Activated T-cell treated with anti-CD3 and anti-CD28 coated beads, Interleukin-2, amount 50 U/mL, for 72 hours (primary cell): ENCODE results near the gene ATP1B4. TPM values are rescaled to one million over a fixed set of nuclear protein-coding genes. Genes with fewer than 3 reads are reported as not detected.
A peak's percentile ranks its signal among the peaks of the same experiment; 100 is the strongest.

Source experiments
- ATAC-seq, 2 donors: fragments of 150-1000 bp; cut with Tn5 transposase; replicated peaks in 1 of 2; 2 replicates each; pipeline ENCODE4 v1.10.0; 2021; ENCODE audit warnings: moderate library complexity in 2 of 2, mild to moderate bottlenecking in 1 of 2
- DNase-seq, 2 donors: peaks; one replicate each; pipeline ENCODE4 v3.0.0; 2021 to 2022; ENCODE audit warnings: mixed read lengths in 1 of 2
- H3K27ac Mint-ChIP-seq: one replicate; pipeline ENCODE4 v1.8.0; 2022; ENCODE audit warnings: mild to moderate bottlenecking, moderate library complexity, mixed read lengths
- H3K27me3 Mint-ChIP-seq: one replicate; pipeline ENCODE4 v1.8.0; 2022; ENCODE audit warnings: low read depth, mixed read lengths
- H3K36me3 Mint-ChIP-seq, 2 donors: one replicate each; pipeline ENCODE4 v1.8.0; 2022; ENCODE audit warnings: mixed read lengths in 2 of 2, mild to moderate bottlenecking in 1 of 2; ENCODE audit not compliant: insufficient read depth in 2 of 2
- H3K4me1 Mint-ChIP-seq: one replicate; pipeline ENCODE4 v1.8.0; 2022; ENCODE audit warnings: low read depth, mixed read lengths
- H3K4me3 Mint-ChIP-seq, 2 donors: one replicate each; pipeline ENCODE4 v1.8.0; 2022; ENCODE audit warnings: mild to moderate bottlenecking in 2 of 2, mixed read lengths in 2 of 2, moderate library complexity in 2 of 2
- H3K9me3 Mint-ChIP-seq, 2 donors: one replicate each; pipeline ENCODE4 v1.8.0; 2022; ENCODE audit warnings: mixed read lengths in 2 of 2
- total RNA-seq, 2 donors: library from RNA; stranded (reverse); gene quantifications; one replicate each; pipeline ENCODE4 v1.2.3, GENCODE V29; 2022

Gene ATP1B4
- total RNA-seq, 2 donors from 2014 or later = not detected

DNA sequence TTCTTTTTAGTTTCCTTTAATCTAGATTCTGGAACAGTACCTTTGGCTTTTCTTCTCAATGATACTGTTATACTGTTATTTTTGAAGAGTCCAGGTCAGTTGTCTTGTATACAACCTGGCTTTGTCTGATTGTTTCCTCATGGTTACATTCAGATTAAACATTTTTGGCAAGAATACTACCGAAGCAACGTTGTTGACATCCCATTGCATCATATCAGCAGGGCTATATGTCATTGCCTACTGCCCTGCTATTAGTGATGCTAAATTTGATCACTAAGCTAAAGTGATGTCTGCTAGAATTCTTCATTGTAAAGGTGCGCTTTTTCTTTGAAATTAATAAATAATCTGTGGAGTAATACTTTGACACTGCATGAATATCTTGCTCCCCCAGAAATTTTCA is 5.8 kb upstream of the ATP1B4 start:
- peaks cover 10% of the 10 kb centered on the region for H3K4me1 Mint-ChIP-seq
- peaks cover 15% of the 10 kb centered on the region for H3K27me3 Mint-ChIP-seq
- H3K4me3 Mint-ChIP-seq = no peak overlapping the region
- ATAC-seq = no peak
- no peak overlapping the region for H3K27ac Mint-ChIP-seq
- H3K36me3 Mint-ChIP-seq = no peaks in the 10 kb centered on the region
- DNase-seq = no peak
- H3K9me3 Mint-ChIP-seq = no peaks in the 10 kb centered on the region

GRCh38 chrX:120357186-120357585 is 4.7 kb upstream of the ATP1B4 start:
- H3K4me1 Mint-ChIP-seq = peaks cover 10% of the 10 kb centered on the region
- H3K9me3 Mint-ChIP-seq = no peaks in the 10 kb centered on the region
- H3K27ac Mint-ChIP-seq = no peak overlapping the region
- ATAC-seq (no peak), DNase-seq (no peak)
- peaks cover 15% of the 10 kb centered on the region for H3K27me3 Mint-ChIP-seq
- H3K4me3 Mint-ChIP-seq = no peak overlapping the region
- H3K36me3 Mint-ChIP-seq = no peaks in the 10 kb centered on the region

GRCh38 chrX:120358737-120359456 is 3.0 kb upstream of the ATP1B4 start:
- H3K4me1 Mint-ChIP-seq = peaks cover 10% of the 10 kb centered on the region

DNA sequence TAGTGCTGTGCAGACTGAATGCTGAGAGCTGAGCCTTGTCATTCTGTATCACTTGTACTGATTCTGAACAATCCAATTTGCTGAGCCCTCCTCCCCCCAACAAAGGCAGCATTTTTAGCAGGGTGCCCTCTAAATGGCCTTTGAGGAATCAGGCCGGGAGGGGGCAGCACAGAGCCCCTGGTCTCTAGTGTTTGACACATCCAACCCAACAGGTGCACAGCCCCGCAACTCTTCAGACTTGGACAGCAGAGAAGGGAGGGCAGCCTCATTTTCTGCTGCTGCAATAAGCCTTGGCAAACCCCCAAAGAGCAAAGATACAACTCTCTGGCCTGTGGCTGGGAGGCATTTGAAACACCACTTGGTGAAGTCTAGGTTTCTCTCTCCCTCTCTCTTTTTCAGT is 3.4 kb downstream of the ATP1B4 start:
- no peaks in the 10 kb centered on the region for H3K9me3 Mint-ChIP-seq
- H3K4me3 Mint-ChIP-seq = no peak overlapping the region
- peaks cover 17% of the 10 kb centered on the region for H3K27me3 Mint-ChIP-seq
- no peak overlapping the region for H3K27ac Mint-ChIP-seq
- no peaks in the 10 kb centered on the region for H3K36me3 Mint-ChIP-seq
- ATAC-seq (peak in 1 of 2 donors; percentile 49), DNase-seq (peak; percentile 48 to 51)
- H3K4me1 Mint-ChIP-seq = no peaks in the 10 kb centered on the region

More at GRCh38 chrX:120358737-120359456, 3.0 kb upstream of the ATP1B4 start:
- peak; percentile 40 to 55 for DNase-seq
- Mint-ChIP-seq H3K36me3 (no peaks in the 10 kb centered on the region), H3K4me3 (no peak overlapping the region), H3K27ac (no peak overlapping the region), H3K27me3 (peaks cover 15% of the 10 kb centered on the region), H3K9me3 (no peaks in the 10 kb centered on the region)
- peak; percentile 96 for ATAC-seq

DNA sequence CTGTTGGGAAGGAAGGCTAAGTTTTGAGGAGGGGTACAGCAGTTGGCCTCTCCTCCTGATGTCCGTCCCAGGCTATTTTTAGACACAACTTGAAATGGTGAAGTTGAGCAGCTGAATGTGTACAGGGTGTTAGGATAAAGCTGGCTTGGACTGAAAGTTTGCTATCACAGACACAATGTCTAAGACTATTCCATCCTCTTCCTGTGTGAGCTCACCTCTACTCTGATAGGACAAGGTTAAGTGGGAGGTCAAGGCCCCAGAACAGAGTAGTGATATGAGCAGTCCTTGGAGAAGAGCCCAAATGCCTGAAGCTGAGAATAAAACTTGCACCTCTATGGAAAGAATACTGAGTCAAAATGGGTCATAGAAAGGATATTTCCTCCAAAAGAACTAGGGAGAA is 4.1 kb downstream of the ATP1B4 start:
- DNase-seq (no peak), ATAC-seq (no peak)
- Mint-ChIP-seq H3K4me3 (no peak overlapping the region), H3K27me3 (peaks cover 22% of the 10 kb centered on the region), H3K9me3 (no peaks in the 10 kb centered on the region), H3K4me1 (no peaks in the 10 kb centered on the region), H3K36me3 (no peaks in the 10 kb centered on the region), H3K27ac (no peak overlapping the region)

GRCh38 chrX:120366794-120367193 is 4.9 kb downstream of the ATP1B4 start:
- Mint-ChIP-seq H3K9me3 (no peaks in the 10 kb centered on the region), H3K36me3 (no peaks in the 10 kb centered on the region), H3K4me1 (no peaks in the 10 kb centered on the region), H3K4me3 (no peak overlapping the region), H3K27ac (no peak overlapping the region), H3K27me3 (peaks cover 29% of the 10 kb centered on the region)
- ATAC-seq (no peak), DNase-seq (no peak)

GRCh38 chrX:120367402-120368109 is 5.7 kb downstream of the ATP1B4 start:
- Mint-ChIP-seq H3K4me1 (no peaks in the 10 kb centered on the region), H3K4me3 (no peak overlapping the region), H3K36me3 (no peaks in the 10 kb centered on the region), H3K27ac (no peak overlapping the region), H3K9me3 (no peaks in the 10 kb centered on the region), H3K27me3 (peaks cover 37% of the 10 kb centered on the region)
- DNase-seq (no peak), ATAC-seq (no peak)

DNA sequence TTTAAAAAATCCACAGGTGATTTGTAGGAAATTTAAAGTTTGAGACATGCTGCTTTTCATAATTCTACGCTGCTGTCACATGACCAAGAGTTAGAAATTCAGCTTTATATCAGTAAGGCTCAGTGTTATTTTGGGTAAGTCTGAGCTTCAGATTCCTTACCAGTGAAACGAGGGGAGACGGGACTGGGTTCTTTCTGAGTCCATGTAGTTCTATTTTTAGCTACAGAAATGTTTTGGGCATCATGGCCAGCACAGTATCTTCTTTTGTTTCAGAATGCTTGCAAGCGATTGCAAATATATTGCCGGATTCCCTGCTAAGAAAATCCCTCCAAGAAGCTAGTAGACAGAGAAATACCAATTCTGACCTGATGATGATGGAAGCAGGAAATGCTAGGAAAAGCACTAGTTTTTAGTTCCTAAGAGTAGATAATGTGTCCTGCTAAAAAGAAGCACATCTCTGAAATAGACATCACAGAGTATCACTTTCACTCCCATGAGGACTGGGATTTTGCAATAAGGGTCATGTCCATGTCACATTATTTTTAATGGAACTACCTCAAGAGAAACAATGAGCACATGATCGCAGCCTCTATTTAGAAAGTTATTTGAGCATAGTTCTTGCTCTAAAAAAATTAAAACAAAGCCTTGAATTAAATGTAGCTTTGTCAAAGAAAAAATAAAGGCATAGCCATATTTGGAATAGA is 10.9 kb downstream of the ATP1B4 start:
- no peak overlapping the region for H3K4me3 Mint-ChIP-seq
- peaks cover 43% of the 10 kb centered on the region for H3K27me3 Mint-ChIP-seq
- DNase-seq (no peak), ATAC-seq (no peak)
- H3K4me1 Mint-ChIP-seq = no peaks in the 10 kb centered on the region
- H3K27ac Mint-ChIP-seq = no peak overlapping the region
- H3K9me3 Mint-ChIP-seq = no peaks in the 10 kb centered on the region
- no peaks in the 10 kb centered on the region for H3K36me3 Mint-ChIP-seq

DNA sequence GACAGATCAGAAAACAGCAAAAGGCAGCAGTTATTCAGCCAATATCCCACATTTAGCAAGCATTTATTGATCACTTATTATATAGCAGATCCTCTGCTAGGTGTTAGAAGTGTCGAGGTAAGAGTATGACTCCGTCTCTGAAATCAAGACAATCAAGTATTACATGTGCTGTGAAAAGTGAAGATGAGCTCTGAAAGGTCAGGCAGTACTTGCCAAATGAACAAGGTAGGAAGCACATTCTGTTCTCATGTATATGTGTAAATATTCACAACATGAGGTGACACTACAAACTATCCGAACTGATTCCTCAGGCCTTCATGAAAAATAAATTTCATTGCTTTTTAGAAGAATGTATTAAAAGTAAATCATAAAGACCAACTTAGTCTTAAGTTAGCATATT is 15.3 kb downstream of the ATP1B4 start:
- Mint-ChIP-seq H3K27ac (no peak overlapping the region), H3K4me1 (no peaks in the 10 kb centered on the region), H3K4me3 (no peak overlapping the region), H3K9me3 (no peaks in the 10 kb centered on the region), H3K36me3 (no peaks in the 10 kb centered on the region), H3K27me3 (peaks cover 25% of the 10 kb centered on the region)
- DNase-seq = no peak
- no peak for ATAC-seq

DNA sequence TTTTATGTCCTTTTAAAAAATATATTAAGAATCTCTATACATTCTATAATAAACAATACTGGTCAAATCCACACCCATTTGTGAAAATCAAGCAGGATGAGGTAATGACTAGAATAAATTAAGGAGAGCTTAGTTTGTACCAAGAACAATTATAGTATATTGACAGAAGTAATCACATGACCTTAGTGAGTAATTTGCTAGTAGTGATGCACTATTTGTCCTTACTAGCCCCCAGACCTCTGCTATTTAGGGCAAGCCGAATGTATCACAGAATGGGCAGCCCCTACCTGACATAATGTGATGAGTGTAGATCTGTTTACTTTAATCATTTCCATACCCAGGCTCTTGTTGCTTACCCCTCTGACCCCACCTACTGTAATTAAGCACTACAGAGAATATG is 15.8 kb downstream of the ATP1B4 start:
- no peak for ATAC-seq
- H3K4me3 Mint-ChIP-seq = no peak overlapping the region
- H3K27ac Mint-ChIP-seq = no peak overlapping the region
- H3K36me3 Mint-ChIP-seq = no peaks in the 10 kb centered on the region
- no peaks in the 10 kb centered on the region for H3K4me1 Mint-ChIP-seq
- no peak for DNase-seq
- H3K27me3 Mint-ChIP-seq = peaks cover 20% of the 10 kb centered on the region
- H3K9me3 Mint-ChIP-seq = no peaks in the 10 kb centered on the region

GRCh38 chrX:120378570-120378969 is 16.7 kb downstream of the ATP1B4 start:
- no peak overlapping the region for H3K4me3 Mint-ChIP-seq
- DNase-seq = no peak
- no peak for ATAC-seq
- H3K9me3 Mint-ChIP-seq = no peaks in the 10 kb centered on the region
- no peaks in the 10 kb centered on the region for H3K4me1 Mint-ChIP-seq
- H3K27me3 Mint-ChIP-seq = peaks cover 16% of the 10 kb centered on the region
- no peaks in the 10 kb centered on the region for H3K36me3 Mint-ChIP-seq
- H3K27ac Mint-ChIP-seq = no peak overlapping the region

- no peak overlapping the region for H3K4me3 Mint-ChIP-seq
- DNase-seq (no peak), ATAC-seq (no peak)
- H3K27me3 Mint-ChIP-seq = peaks cover 10% of the 10 kb centered on the region
- no peaks in the 10 kb centered on the region for H3K36me3 Mint-ChIP-seq
- no peaks in the 10 kb centered on the region for H3K9me3 Mint-ChIP-seq
- H3K4me1 Mint-ChIP-seq = no peaks in the 10 kb centered on the region
- no peak overlapping the region for H3K27ac Mint-ChIP-seq
Measured at GRCh38 chrX:120379937-120380681, 18.2 kb downstream of the ATP1B4 start.

- ATAC-seq (peak; percentile 62 to 64), DNase-seq (peak; percentile 21 to 23)
- H3K27ac Mint-ChIP-seq = no peak overlapping the region
- H3K4me1 Mint-ChIP-seq = no peaks in the 10 kb centered on the region
- no peak overlapping the region for H3K4me3 Mint-ChIP-seq
- no peaks in the 10 kb centered on the region for H3K9me3 Mint-ChIP-seq
- no peaks in the 10 kb centered on the region for H3K36me3 Mint-ChIP-seq
- H3K27me3 Mint-ChIP-seq = peaks cover 10% of the 10 kb centered on the region
Measured at GRCh38 chrX:120380699-120381098, 18.8 kb downstream of the ATP1B4 start.
